Right lobe of liver (tissue), 6 donors: ENCODE data around the gene MYL1. TPM values are rescaled to one million over a fixed set of nuclear protein-coding genes. Genes with fewer than 3 reads are reported as not detected.

Source experiments
- ATAC-seq, 4 donors: fragments of 200-7000 bp; cut with Tn5 transposase; one replicate each; pipeline ENCODE4 v1.9.1; 2020; ENCODE audit warnings: mild to moderate bottlenecking in 4 of 4, moderate library complexity in 4 of 4
- DNase-seq, 3 donors: peaks; one replicate each; pipeline ENCODE4 v3.0.0-alpha.2; 2020
- H3K27ac ChIP-seq, 3 donors: fragments of 200-600 bp; one replicate each; pipeline ENCODE4 v1.8.0; 2022
- H3K27me3 ChIP-seq, 2 donors: fragments of 200-600 bp; one replicate each; pipeline ENCODE4 v1.8.0; 2022
- H3K36me3 ChIP-seq, 4 donors: fragments of 200-600 bp; sonication (generic) in 1 of 4; one replicate each; pipeline versions ENCODE4 v1.5.1 to v1.8.0; 2017 to 2022; ENCODE audit warnings: control low read depth in 1 of 4
- H3K4me1 ChIP-seq, 4 donors: fragments of 200-600 bp; sonication (generic) in 1 of 4; one replicate each; pipeline versions ENCODE4 v1.5.1 to v1.8.0; 2017 to 2022; ENCODE audit warnings: control low read depth in 1 of 4
- H3K4me3 ChIP-seq, 3 donors: fragments of 200-600 bp; one replicate each; pipeline ENCODE4 v1.8.0; 2022
- H3K9me3 ChIP-seq, 4 donors: fragments of 200-600 bp; sonication (generic) in 1 of 4; one replicate each; pipeline versions ENCODE4 v1.5.1 to v1.8.0; 2017 to 2022; ENCODE audit warnings: control low read depth in 1 of 4
- CTCF ChIP-seq, 4 donors: fragments of 200-600 bp in 3 of 4; fragments of 450-650 bp in 1 of 4; IDR thresholded peaks; one replicate each; pipeline versions ENCODE4 v1.5.1 to v1.8.0; 2016 to 2022; ENCODE audit warnings: antibody characterized with exemption in 4 of 4, mild to moderate bottlenecking in 2 of 4
- POLR2A ChIP-seq: fragments of 450-650 bp; IDR thresholded peaks from one replicate; pipeline ENCODE4 v1.6.1; 2017; ENCODE audit warnings: antibody characterized with exemption, mild to moderate bottlenecking
- WGBS: methylation state at CpG from one replicate; pipeline ENCODE4 v1.1.6; 2018; ENCODE audit warnings: low coverage, low lambda C conversion rate; ENCODE audit not compliant: insufficient coverage; ENCODE audit errors: missing lambda C conversion rate; 5-methylcytosine and 5-hydroxymethylcytosine counted together
- intact Hi-C, 2 donors: fragments of 100-400 bp; cut with DNase I; formaldehyde crosslinking; loops; one replicate each; pipeline versions ENCODE4 v1.11.2 to v1.14.1; 2022
- total RNA-seq, 6 experiments: library from RNA; depleted of rRNA in 2 of 6; stranded (reverse); fragments of >200 nt in 2 of 6; fragmentation: NEBNext Ultra II Directional in 3 of 6; extraction: Animal tissue kit (Norgen Biotek cat#: 25700) in 3 of 6; gene quantifications; one replicate each; pipeline versions ENCODE4 v1.1.0 to v1.2.4, GENCODE V29; 2016 to 2023
- donor health status: DM: no; HTN: yes; CAD: no.
- donor health status: DM: no; HTN: no; CAD: no.
- donor health status: DM: no; HTN: no; CAD: no.
- donor health status: DM: no; HTN: yes; CAD: no.
- donor health status: DM: no; HTN: yes; CAD: no.

The MYL1 gene
- total RNA-seq, 6 experiments from 2014 or later = 0.28 to 1.3 TPM; not detected in 4

GRCh38 chr2:210318486-210318885, 3.5 kb upstream of the MYL1 start:
- Histone ChIP-seq H3K36me3 (no peaks in the 10 kb centered on the region), H3K9me3 (no peaks in the 10 kb centered on the region), H3K27ac (no peak overlapping the region), H3K4me3 (no peak overlapping the region), H3K27me3 (no peaks in the 10 kb centered on the region), H3K4me1 (no peaks in the 10 kb centered on the region)
- 48% methylated on average over 2 of the region's 2 CpGs for WGBS
- TF ChIP-seq POLR2A (no peak), CTCF (IDR thresholded peaks at IDR 0.05) (no peak)
- no peak for DNase-seq
- no peak for ATAC-seq
- intact Hi-C loops = no loop called here

GRCh38 chr2:210310550-210310949, 4.4 kb downstream of the MYL1 start:
- Histone ChIP-seq H3K27me3 (no peaks in the 10 kb centered on the region), H3K4me1 (no peaks in the 10 kb centered on the region), H3K36me3 (no peaks in the 10 kb centered on the region), H3K4me3 (no peak overlapping the region), H3K9me3 (no peaks in the 10 kb centered on the region), H3K27ac (no peak overlapping the region)
- WGBS = 0% methylated on average over 1 of the region's 1 CpG
- intact Hi-C loops = no loop called here
- ATAC-seq (no peak), DNase-seq (no peak)
- no peak for TF ChIP-seq CTCF (IDR thresholded peaks at IDR 0.05)
- TF ChIP-seq POLR2A = no peak

GRCh38 chr2:210309548-210310233, 5.3 kb downstream of the MYL1 start:
- no peaks in the 10 kb centered on the region for H3K27me3 ChIP-seq
- H3K27ac ChIP-seq = no peak overlapping the region
- 8% methylated on average over 1 of the region's 1 CpG for WGBS
- DNase-seq = no peak
- ATAC-seq = no peak
- H3K36me3 ChIP-seq = no peaks in the 10 kb centered on the region
- no peak for TF ChIP-seq POLR2A
- intact Hi-C loops = no loop called here
- H3K4me3 ChIP-seq = no peak overlapping the region
- H3K4me1 ChIP-seq = no peaks in the 10 kb centered on the region
- H3K9me3 ChIP-seq = no peaks in the 10 kb centered on the region

- H3K27ac ChIP-seq = no peak overlapping the region
Observed at GRCh38 chr2:210303498-210303897, 11.5 kb downstream of the MYL1 start.

More at GRCh38 chr2:210303498-210303897, 11.5 kb downstream of the MYL1 start:
- ATAC-seq = no peak
- Histone ChIP-seq H3K27me3 (no peaks in the 10 kb centered on the region), H3K9me3 (no peaks in the 10 kb centered on the region), H3K36me3 (no peaks in the 10 kb centered on the region), H3K4me1 (no peaks in the 10 kb centered on the region), H3K4me3 (no peak overlapping the region)
- 69% methylated on average over 3 of the region's 3 CpGs for WGBS
- TF ChIP-seq CTCF (IDR thresholded peaks at IDR 0.05) = no peak
- TF ChIP-seq POLR2A = no peak
- DNase-seq = no peak
- intact Hi-C loops = no loop called here
